ENCODE measurements around the gene HSPD1. TPM values are rescaled to one million over a fixed set of nuclear protein-coding genes. Genes with fewer than 3 reads are reported as not detected.
A peak's percentile ranks its signal among the peaks of the same experiment; 100 is the strongest.

The HSPD1 gene
- total and polyA plus RNA-seq, 9 of the 15 experiments (the other 6 are each of a cell fraction or from before 2014, with no cell fraction given), result 398 to 1,014 (median 622) TPM

GRCh38 chr2:197515315-197515738 lies 15.7 kb upstream of the HSPD1 start (continued):
- peak; percentile 68 for TF ChIP-seq MEIS2 (IDR thresholded peaks at IDR 0.05; ENCODE audit: partially characterized antibody)
- peak; percentile 74 for TF ChIP-seq LEF1 (IDR thresholded peaks at IDR 0.05)

- Histone ChIP-seq H3K4me3 (no peak overlapping the region), H3K9me1 (ENCODE audit: control insufficient read depth, insufficient read depth, low read length) (no peaks in the 10 kb centered on the region), H2AFZ (ENCODE audit: low read depth, low read length) (peak overlapping the region; percentile 93), H3K79me2 (ENCODE audit: control insufficient read depth, insufficient read depth, low read length) (peaks cover 40% of the 10 kb centered on the region), H3K27me3 (ENCODE audit: control insufficient read depth in 2 of 2, insufficient read depth in 2 of 2, low read length in 2 of 2) (no peaks in the 10 kb centered on the region), H3K27ac (ENCODE audit: extremely low read depth, low read depth, low read length) (peak overlapping the region; percentile 89), H4K20me1 (replicated peaks; ENCODE audit: control insufficient read depth, insufficient read depth, low read length) (no peaks in the 10 kb centered on the region), H3K9me3 (replicated peaks; ENCODE audit: control insufficient read depth, insufficient read depth, low read depth, low read length) (no peaks in the 10 kb centered on the region), H3K4me1 (replicated peaks in 1 of 2; ENCODE audit: control insufficient read depth in 2 of 2, insufficient read depth in 2 of 2, low read length in 2 of 2) (peaks cover 14 to 24% of the 10 kb centered on the region in 2 experiments; a peak in 4 of 5 replicates), H3K4me2 (ENCODE audit: insufficient read depth, low read length) (peak overlapping the region; percentile 91), H3K9ac (ENCODE audit: insufficient read depth in 1 of 2, low read depth in 2 of 2, low read length in 2 of 2) (peak overlapping the region in 1 of 2 experiments; percentile 83; a peak in 2 of 4 replicates), H3K36me3 (ENCODE audit: control insufficient read depth, insufficient read depth, low read length) (no peaks in the 10 kb centered on the region)
- ATAC-seq (no peak), DNase-seq (ENCODE audit: extremely low read depth in 1 of 4, low spot score in 3 of 4) (no peak), FAIRE-seq (no peak)
- POLR2A ChIA-PET, result interaction anchor here (1.5 to 3.5 kb wide), 2 partner anchors 14 to 37 kb away, joined by 3 to 34 read pairs; partner anchors contain the start of genes HSPD1 and HSPE1
- CTCF ChIA-PET (ENCODE audit: low intra/inter-chr PET ratio), result no interaction called here
- intact Hi-C loops (cut with micrococcal nuclease) (loop anchor here (2.0 kb wide), 1 partner anchor 14 kb away; the partner anchor contains the start of gene HSPE1), in situ Hi-C loops (cut with MboI) (no loop called here)
- TF ChIP-seq ZFPM2 (CRISPR knock-in tag; IDR thresholded peaks at IDR 0.05) (no peak), GTF2F1 (IDR thresholded peaks at IDR 0.05; ENCODE audit: low read depth, low read length) (no peak), ZSCAN32 (CRISPR knock-in tag; IDR thresholded peaks at IDR 0.05) (no peak), NCOR1 (IDR thresholded peaks at IDR 0.05) (no peak), CBX8 (IDR thresholded peaks at IDR 0.05; ENCODE audit: borderline replicate concordance, extremely low read depth, low read depth, low read length, poor library complexity, severe bottlenecking) (no peak)
- TF ChIP-seq, protein P1, sequence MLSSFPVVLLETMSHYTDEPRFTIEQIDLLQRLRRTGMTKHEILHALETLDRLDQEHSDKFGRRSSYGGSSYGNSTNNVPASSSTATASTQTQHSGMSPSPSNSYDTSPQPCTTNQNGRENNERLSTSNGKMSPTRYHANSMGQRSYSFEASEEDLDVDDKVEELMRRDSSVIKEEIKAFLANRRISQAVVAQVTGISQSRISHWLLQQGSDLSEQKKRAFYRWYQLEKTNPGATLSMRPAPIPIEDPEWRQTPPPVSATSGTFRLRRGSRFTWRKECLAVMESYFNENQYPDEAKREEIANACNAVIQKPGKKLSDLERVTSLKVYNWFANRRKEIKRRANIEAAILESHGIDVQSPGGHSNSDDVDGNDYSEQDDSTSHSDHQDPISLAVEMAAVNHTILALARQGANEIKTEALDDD (IDR thresholded peaks at IDR 0.05), result 0 out of 2 replicates have a peak, but pooled peaks have one; percentile 50
- BruUV-seq (replicated peaks), result no TSS peak
- 40% methylated on average over 3 of the region's 3 CpGs for WGBS (ENCODE audit: insufficient coverage, low coverage, missing lambda C conversion rate)
Measured at GRCh38 chr2:197514754-197515153, 15.1 kb upstream of the HSPD1 start.

Data from K562 (cell line).